Measurements from ENCODE around the gene HERPUD2.

DNA sequence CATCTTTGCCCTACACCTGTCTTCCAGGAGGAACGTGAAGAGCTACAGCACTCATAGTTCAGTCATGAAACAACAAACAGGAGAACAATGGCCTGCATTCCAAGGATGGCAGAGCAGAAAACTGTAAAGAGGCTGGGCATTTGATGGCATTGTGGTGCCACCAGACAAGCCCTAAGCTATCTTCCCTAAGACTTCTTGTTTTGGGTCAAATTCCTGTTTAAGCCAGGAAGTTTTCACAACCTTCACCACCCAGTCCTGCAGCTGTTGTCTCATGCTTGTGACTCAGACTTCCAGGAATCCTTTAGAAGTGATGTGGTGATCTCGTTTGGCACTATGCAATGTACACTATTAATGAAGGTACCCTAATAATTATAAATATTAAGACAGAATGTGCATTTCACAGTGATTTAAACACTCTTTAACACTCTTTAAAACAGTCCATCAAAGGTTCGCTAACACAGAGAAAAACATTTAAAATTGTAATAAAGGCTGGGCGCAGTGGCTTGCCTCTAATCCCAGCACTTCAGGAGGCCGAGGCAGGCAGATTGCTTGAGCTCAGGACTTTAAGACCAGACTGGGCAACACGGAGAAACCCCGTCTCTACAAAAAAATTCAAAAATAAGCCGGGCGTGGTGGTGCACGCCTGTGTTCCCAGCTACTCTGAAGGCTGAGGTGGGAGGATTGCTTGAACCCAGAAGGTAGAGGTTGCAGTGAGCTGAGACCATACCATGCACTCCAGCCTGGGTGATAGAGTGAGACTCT lies 2.7 kb upstream of the HERPUD2 start:
- TF ChIP-seq CTCF (IDR thresholded peaks at IDR 0.05 in 4 of 5, conservative IDR thresholded peaks at IDR 0.05 in 1 of 5) (no peak), POLR2A (IDR thresholded peaks at IDR 0.05) (no peak)
